T-helper 17 cell (primary cell): ENCODE data around the gene LGALS3BP. TPM values are rescaled to one million over a fixed set of nuclear protein-coding genes. Genes with fewer than 3 reads are reported as not detected.
"Not testable (repeated sequence)": the region's sequence is repeated elsewhere in the genome, so short reads cannot be mapped to it uniquely, and the experiment has no call there.

Experiments used
- ATAC-seq: fragments of 150-1000 bp; cut with Tn5 transposase; 2 replicates; pipeline ENCODE4 v1.10.0; 2021; ENCODE audit warnings: mild to moderate bottlenecking, moderate library complexity
- DNase-seq, 3 donors: peaks; one replicate each; pipeline versions ENCODE4 v3.0.0 to v3.0.0-alpha.2; 2020 to 2021
- H3K9me3 ChIP-seq: one replicate; pipeline ENCODE4 v1.7.0; 2013; ENCODE audit warnings: low read length, mild to moderate bottlenecking; ENCODE audit not compliant: control insufficient read depth, poor library complexity, severe bottlenecking
- H3K27ac Mint-ChIP-seq: one replicate; pipeline ENCODE4 v1.8.0; 2022; ENCODE audit warnings: mild to moderate bottlenecking, moderate library complexity, mixed read lengths
- H3K27me3 Mint-ChIP-seq: one replicate; pipeline ENCODE4 v1.8.0; 2022; ENCODE audit warnings: mixed read lengths
- H3K36me3 Mint-ChIP-seq: one replicate; pipeline ENCODE4 v1.8.0; 2022; ENCODE audit warnings: low read depth, mixed read lengths
- H3K4me1 Mint-ChIP-seq: one replicate; pipeline ENCODE4 v1.8.0; 2022; ENCODE audit warnings: mild to moderate bottlenecking, mixed read lengths
- H3K4me3 Mint-ChIP-seq: one replicate; pipeline ENCODE4 v1.8.0; 2022; ENCODE audit warnings: mild to moderate bottlenecking, moderate library complexity, mixed read lengths
- total RNA-seq, 4 donors: library from RNA in 2 of 4; stranded (reverse) in 2 of 4; gene quantifications; one replicate each; pipeline ENCODE4 v1.2.3 and lab custom pipeline; 2022 to 2026

LGALS3BP gene
- total RNA-seq, 2 donors from 2014 or later = 31.7 to 45.2 TPM

GRCh38 chr17:78966123-78966813 lies 13.5 kb downstream of the LGALS3BP start:
- no peaks in the 10 kb centered on the region for H3K27me3 Mint-ChIP-seq
- no peak for ATAC-seq
- H3K9me3 ChIP-seq = no peaks in the 10 kb centered on the region
- no peak overlapping the region for H3K27ac Mint-ChIP-seq
- no peak for DNase-seq
- H3K4me3 Mint-ChIP-seq = no peak overlapping the region
- H3K36me3 Mint-ChIP-seq = peaks cover 3% of the 10 kb centered on the region
- H3K4me1 Mint-ChIP-seq = peaks cover 5% of the 10 kb centered on the region

- DNase-seq = no peak
- Mint-ChIP-seq H3K27ac (no peak overlapping the region), H3K27me3 (no peaks in the 10 kb centered on the region), H3K36me3 (peaks cover 3% of the 10 kb centered on the region), H3K4me1 (peaks cover 2% of the 10 kb centered on the region), H3K4me3 (no peak overlapping the region)
- no peak for ATAC-seq
- H3K9me3 ChIP-seq = no peaks in the 10 kb centered on the region
Observed at GRCh38 chr17:78965491-78965924, 14.2 kb downstream of the LGALS3BP start.

GRCh38 chr17:78963378-78963777 lies 16.3 kb downstream of the LGALS3BP start:
- no peak overlapping the region for H3K27ac Mint-ChIP-seq
- no peaks in the 10 kb centered on the region for H3K36me3 Mint-ChIP-seq
- H3K9me3 ChIP-seq = no peaks in the 10 kb centered on the region
- ATAC-seq = no peak
- peaks cover 5% of the 10 kb centered on the region for H3K4me1 Mint-ChIP-seq
- no peak for DNase-seq
- H3K27me3 Mint-ChIP-seq = peaks cover 6% of the 10 kb centered on the region
- H3K4me3 Mint-ChIP-seq = peak overlapping the region; percentile 45

- not testable (repeated sequence) for H3K27ac Mint-ChIP-seq, ATAC-seq, H3K9me3 ChIP-seq, H3K27me3 Mint-ChIP-seq, H3K4me1 Mint-ChIP-seq, H3K36me3 Mint-ChIP-seq, DNase-seq
- H3K4me3 Mint-ChIP-seq = peak overlapping the region; percentile 45
Observed at GRCh38 chr17:78962984-78963348, 16.8 kb downstream of the LGALS3BP start.

- no peaks in the 10 kb centered on the region for H3K36me3 Mint-ChIP-seq
- no peak overlapping the region for H3K4me3 Mint-ChIP-seq
- H3K27me3 Mint-ChIP-seq = peaks cover 6% of the 10 kb centered on the region
- ATAC-seq (no peak), DNase-seq (no peak)
- no peak overlapping the region for H3K27ac Mint-ChIP-seq
- peaks cover 5% of the 10 kb centered on the region for H3K4me1 Mint-ChIP-seq
- no peaks in the 10 kb centered on the region for H3K9me3 ChIP-seq
Observed at GRCh38 chr17:78962345-78962983, 17.3 kb downstream of the LGALS3BP start.

- Mint-ChIP-seq H3K4me3 (no peak overlapping the region), H3K27ac (no peak overlapping the region), H3K36me3 (no peaks in the 10 kb centered on the region), H3K4me1 (peaks cover 5% of the 10 kb centered on the region), H3K27me3 (peaks cover 12% of the 10 kb centered on the region)
- no peak for ATAC-seq
- H3K9me3 ChIP-seq = no peaks in the 10 kb centered on the region
- DNase-seq = no peak
Observed at GRCh38 chr17:78961571-78961970, 18.2 kb downstream of the LGALS3BP start.

- no peaks in the 10 kb centered on the region for H3K9me3 ChIP-seq
- Mint-ChIP-seq H3K36me3 (no peaks in the 10 kb centered on the region), H3K4me3 (no peak overlapping the region), H3K27me3 (peaks cover 14% of the 10 kb centered on the region), H3K27ac (no peak overlapping the region), H3K4me1 (peaks cover 5% of the 10 kb centered on the region)
- no peak for ATAC-seq
- no peak for DNase-seq
Observed at GRCh38 chr17:78960928-78961327, 18.8 kb downstream of the LGALS3BP start.

GRCh38 chr17:78959803-78960202 lies 19.9 kb downstream of the LGALS3BP start:
- Mint-ChIP-seq H3K27me3 (peaks cover 21% of the 10 kb centered on the region), H3K4me3 (no peak overlapping the region), H3K27ac (no peak overlapping the region), H3K4me1 (peaks cover 5% of the 10 kb centered on the region), H3K36me3 (no peaks in the 10 kb centered on the region)
- ATAC-seq (no peak), DNase-seq (no peak)
- no peaks in the 10 kb centered on the region for H3K9me3 ChIP-seq

GRCh38 chr17:78958641-78959127 lies 21.0 kb downstream of the LGALS3BP start:
- DNase-seq (no peak), ATAC-seq (no peak)
- H3K36me3 Mint-ChIP-seq = no peaks in the 10 kb centered on the region
- H3K9me3 ChIP-seq = no peaks in the 10 kb centered on the region
- no peak overlapping the region for H3K27ac Mint-ChIP-seq
- peaks cover 24% of the 10 kb centered on the region for H3K27me3 Mint-ChIP-seq
- peaks cover 5% of the 10 kb centered on the region for H3K4me1 Mint-ChIP-seq
- no peak overlapping the region for H3K4me3 Mint-ChIP-seq

- peaks cover 5% of the 10 kb centered on the region for H3K4me1 Mint-ChIP-seq
- no peak overlapping the region for H3K4me3 Mint-ChIP-seq
- H3K27me3 Mint-ChIP-seq = peaks cover 38% of the 10 kb centered on the region
- H3K27ac Mint-ChIP-seq = no peak overlapping the region
- H3K36me3 Mint-ChIP-seq = no peaks in the 10 kb centered on the region
- ATAC-seq (no peak), DNase-seq (no peak)
- no peaks in the 10 kb centered on the region for H3K9me3 ChIP-seq
Observed at GRCh38 chr17:78957128-78957527, 22.6 kb downstream of the LGALS3BP start.

GRCh38 chr17:78956254-78956653 lies 23.5 kb downstream of the LGALS3BP start:
- DNase-seq = no peak
- Mint-ChIP-seq H3K27ac (no peak overlapping the region), H3K4me1 (peaks cover 3% of the 10 kb centered on the region), H3K4me3 (no peak overlapping the region), H3K27me3 (peaks cover 38% of the 10 kb centered on the region), H3K36me3 (no peaks in the 10 kb centered on the region)
- no peak for ATAC-seq
- H3K9me3 ChIP-seq = no peaks in the 10 kb centered on the region

- ATAC-seq (no peak), DNase-seq (no peak)
- Mint-ChIP-seq H3K4me3 (no peak overlapping the region), H3K27ac (no peak overlapping the region), H3K36me3 (no peaks in the 10 kb centered on the region), H3K4me1 (peaks cover 3% of the 10 kb centered on the region), H3K27me3 (peaks cover 38% of the 10 kb centered on the region)
- peaks cover 10% of the 10 kb centered on the region for H3K9me3 ChIP-seq
Observed at GRCh38 chr17:78954684-78955083, 25.0 kb downstream of the LGALS3BP start.

- Mint-ChIP-seq H3K36me3 (no peaks in the 10 kb centered on the region), H3K4me3 (no peak overlapping the region), H3K27ac (no peak overlapping the region), H3K27me3 (peaks cover 33% of the 10 kb centered on the region), H3K4me1 (no peaks in the 10 kb centered on the region)
- DNase-seq (no peak), ATAC-seq (no peak)
- H3K9me3 ChIP-seq = peaks cover 10% of the 10 kb centered on the region
Observed at GRCh38 chr17:78953356-78954350, 26.1 kb downstream of the LGALS3BP start.
